ENCODE data around the gene AKTIP.

- TF ChIP-seq CTCF (conservative IDR thresholded peaks at IDR 0.05; ENCODE audit: low read depth, low read length) (no peak), EZH2phosphoT487 (IDR thresholded peaks at IDR 0.05; ENCODE audit: borderline replicate concordance, low read length) (no peak), EZH2 (IDR thresholded peaks at IDR 0.05; ENCODE audit: low read length, unreplicated experiment) (no peak)
Measured at GRCh38 chr16:53445534-53445933, 57.5 kb downstream of the AKTIP start.
